OCI-LY3 (cell line): ENCODE results near the gene MYOF.

Experiments used
- H2AFZ ChIP-seq: fragments of 200-600, 300-600 bp; shearing (Covaris generic); 2 replicates; pipeline ENCODE4 v1.6.0; 2014; ENCODE audit warnings: antibody characterized with exemption, low read depth, low read length
- H3K27ac ChIP-seq: fragments of 200-600, 300-600 bp; sonication (generic); 2 replicates; pipeline ENCODE4 v1.5.1; 2014; ENCODE audit warnings: mild to moderate bottlenecking, low read length, moderate library complexity, mixed read lengths
- H3K27me3 ChIP-seq: fragments of 200-600, 300-600 bp; sonication (generic); 2 replicates; pipeline ENCODE4 v1.6.1; 2014; ENCODE audit warnings: low read depth, low read length, mixed read lengths
- H3K36me3 ChIP-seq: fragments of 200-600, 300-600 bp; sonication (generic); replicated peaks from 2 replicates; pipeline ENCODE3; 2014; ENCODE audit warnings: low read depth, low read length, mixed read lengths
- H3K4me1 ChIP-seq: fragments of 300-600, 200-600 bp; sonication (generic); 2 replicates; pipeline ENCODE4 v1.6.1; 2014; ENCODE audit warnings: low read length, mixed read lengths
- H3K4me2 ChIP-seq: fragments of 200-600, 300-600 bp; sonication (generic); 2 replicates; pipeline ENCODE4 v1.6.1; 2014; ENCODE audit warnings: low read length, mixed read lengths
- H3K4me3 ChIP-seq: fragments of 300-600, 200-600 bp; sonication (generic); 2 replicates; pipeline ENCODE4 v1.5.1; 2014; ENCODE audit warnings: antibody characterized with exemption, mild to moderate bottlenecking, low read length, moderate library complexity
- H3K79me2 ChIP-seq: fragments of 300-600, 200-600 bp; shearing (Covaris generic); 2 replicates; pipeline ENCODE4 v1.6.1; 2014; ENCODE audit warnings: mild to moderate bottlenecking, low read length, mixed read lengths
- H3K9ac ChIP-seq: fragments of 300-600, 200-600 bp; shearing (Covaris generic); 2 replicates; pipeline ENCODE4 v1.6.0; 2014; ENCODE audit warnings: mild to moderate bottlenecking, low read length, moderate library complexity
- H3K9me3 ChIP-seq: fragments of 200-600, 300-600 bp; shearing (Covaris generic); 2 replicates; pipeline ENCODE4 v1.6.1; 2014; ENCODE audit warnings: low read length, mixed read lengths; ENCODE audit not compliant: insufficient read depth
- H4K20me1 ChIP-seq: fragments of 200-600, 300-600 bp; sonication (generic); 2 replicates; pipeline ENCODE4 v1.6.1; 2016; ENCODE audit warnings: low read length, mixed read lengths; ENCODE audit not compliant: insufficient read depth
- EZH2phosphoT487 ChIP-seq: fragments of 200-600 bp; shearing (Covaris generic); IDR thresholded peaks from 2 replicates; pipeline ENCODE4 v1.6.1; 2018; ENCODE audit warnings: antibody characterized with exemption, mixed run types, low read depth
- TF ChIP-seq, protein P1 (sequence below): fragments of 200-600, 300-600 bp; sonication (generic); IDR thresholded peaks from 2 replicates; pipeline ENCODE4 v1.5.1; 2014; ENCODE audit warnings: antibody characterized with exemption, low read length, low read depth

Gene MYOF

DNA sequence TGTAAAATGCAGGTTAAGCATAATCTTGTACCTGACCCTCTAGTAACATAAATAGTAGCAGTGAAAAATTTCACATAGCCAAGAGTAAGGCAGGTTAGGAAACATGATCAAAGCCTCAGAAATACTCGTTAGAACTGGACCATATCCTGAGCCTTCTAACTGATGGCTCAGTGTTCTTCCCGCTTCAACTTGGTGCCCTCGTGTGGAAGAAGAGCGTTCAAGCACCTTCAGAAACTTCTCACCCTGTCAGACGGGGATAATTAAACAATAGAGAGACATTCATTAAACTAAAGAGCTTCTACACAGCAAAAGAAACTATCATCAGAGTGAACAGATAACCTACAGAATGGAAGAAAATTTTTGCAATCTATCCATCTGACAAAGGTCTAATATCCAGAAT is 124.5 kb downstream of the MYOF start:
- no peak overlapping the region for H3K9ac ChIP-seq
- no peaks in the 10 kb centered on the region for H3K9me3 ChIP-seq
- H4K20me1 ChIP-seq, result no peaks in the 10 kb centered on the region
- no peak overlapping the region for H3K27ac ChIP-seq
- TF ChIP-seq EZH2phosphoT487, result no peak
- TF ChIP-seq, protein P1, sequence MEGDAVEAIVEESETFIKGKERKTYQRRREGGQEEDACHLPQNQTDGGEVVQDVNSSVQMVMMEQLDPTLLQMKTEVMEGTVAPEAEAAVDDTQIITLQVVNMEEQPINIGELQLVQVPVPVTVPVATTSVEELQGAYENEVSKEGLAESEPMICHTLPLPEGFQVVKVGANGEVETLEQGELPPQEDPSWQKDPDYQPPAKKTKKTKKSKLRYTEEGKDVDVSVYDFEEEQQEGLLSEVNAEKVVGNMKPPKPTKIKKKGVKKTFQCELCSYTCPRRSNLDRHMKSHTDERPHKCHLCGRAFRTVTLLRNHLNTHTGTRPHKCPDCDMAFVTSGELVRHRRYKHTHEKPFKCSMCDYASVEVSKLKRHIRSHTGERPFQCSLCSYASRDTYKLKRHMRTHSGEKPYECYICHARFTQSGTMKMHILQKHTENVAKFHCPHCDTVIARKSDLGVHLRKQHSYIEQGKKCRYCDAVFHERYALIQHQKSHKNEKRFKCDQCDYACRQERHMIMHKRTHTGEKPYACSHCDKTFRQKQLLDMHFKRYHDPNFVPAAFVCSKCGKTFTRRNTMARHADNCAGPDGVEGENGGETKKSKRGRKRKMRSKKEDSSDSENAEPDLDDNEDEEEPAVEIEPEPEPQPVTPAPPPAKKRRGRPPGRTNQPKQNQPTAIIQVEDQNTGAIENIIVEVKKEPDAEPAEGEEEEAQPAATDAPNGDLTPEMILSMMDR, result peak; percentile 54
- no peak overlapping the region for H2AFZ ChIP-seq
- no peak overlapping the region for H3K4me2 ChIP-seq
- H3K36me3 ChIP-seq, result no peaks in the 10 kb centered on the region
- H3K4me1 ChIP-seq, result no peaks in the 10 kb centered on the region
- no peak overlapping the region for H3K4me3 ChIP-seq
- H3K79me2 ChIP-seq, result no peaks in the 10 kb centered on the region
- peaks cover 15% of the 10 kb centered on the region; the same call in 1 of the 2 replicates for H3K27me3 ChIP-seq

DNA sequence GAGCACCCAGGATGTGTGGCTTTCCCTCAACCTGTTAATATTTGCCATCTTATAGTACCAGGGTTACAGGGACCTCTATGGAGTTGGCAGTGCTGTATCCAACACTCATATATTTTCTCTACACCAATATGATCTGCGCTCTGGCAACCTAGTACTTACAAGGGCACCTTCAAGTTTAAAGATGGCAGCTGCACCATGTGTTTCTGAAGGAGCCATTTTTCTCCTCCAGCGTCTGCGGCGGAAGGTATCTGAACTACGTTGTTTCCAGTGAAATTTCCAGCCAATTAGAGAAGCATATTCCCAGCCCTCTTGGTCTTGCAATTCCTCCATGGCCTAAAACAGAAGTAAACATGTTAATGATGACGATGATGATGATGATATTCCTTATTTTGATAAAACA is 125.6 kb downstream of the MYOF start:
- Histone ChIP-seq H3K27ac (no peak overlapping the region), H3K9me3 (no peaks in the 10 kb centered on the region), H3K27me3 (peaks cover 16% of the 10 kb centered on the region; the same call in 1 of the 2 replicates), H4K20me1 (no peaks in the 10 kb centered on the region), H2AFZ (no peak overlapping the region), H3K4me1 (no peaks in the 10 kb centered on the region), H3K4me3 (no peak overlapping the region), H3K79me2 (no peaks in the 10 kb centered on the region), H3K36me3 (no peaks in the 10 kb centered on the region), H3K4me2 (no peak overlapping the region), H3K9ac (no peak overlapping the region)
- TF ChIP-seq, protein P1, result no peak
- TF ChIP-seq EZH2phosphoT487, result no peak

DNA sequence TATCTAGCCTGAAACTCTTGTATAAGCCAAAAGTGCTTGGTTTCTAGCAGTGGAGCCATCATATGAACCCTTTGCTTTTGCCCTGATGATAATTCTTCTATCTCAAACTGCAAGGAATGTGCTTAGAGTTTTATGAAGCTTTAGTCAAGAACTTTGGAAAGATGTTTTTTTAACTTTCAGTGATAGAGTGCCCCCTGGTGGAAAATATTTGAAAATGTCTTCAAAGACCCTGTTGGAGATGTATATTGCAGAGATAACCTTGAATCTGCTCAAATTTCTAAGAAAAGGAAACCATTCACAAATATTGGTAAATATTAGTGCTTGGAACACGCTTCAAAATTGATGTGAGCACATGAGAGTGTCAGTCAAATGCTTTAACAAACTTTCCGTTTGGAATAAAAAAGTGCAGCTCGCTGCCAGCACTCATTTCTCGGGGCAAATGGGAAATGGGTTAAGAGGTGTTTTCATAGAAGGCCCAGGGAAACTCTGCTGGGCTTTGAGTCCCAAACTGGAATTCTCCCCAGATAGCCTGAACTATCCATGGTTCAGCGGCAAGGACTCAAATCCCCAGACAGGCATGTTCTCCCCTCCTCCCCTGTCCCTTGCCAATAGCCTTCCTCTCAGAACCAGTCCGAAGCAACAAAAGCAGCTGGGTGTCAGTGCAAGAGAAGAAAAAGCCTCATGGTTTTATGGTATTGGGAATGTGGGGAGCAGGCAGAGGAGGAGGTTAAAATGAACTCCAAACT is 129.3 kb downstream of the MYOF start:
- TF ChIP-seq, protein P1, result peak; percentile 60
- no peak for TF ChIP-seq EZH2phosphoT487
- Histone ChIP-seq H3K4me2 (no peak overlapping the region), H4K20me1 (no peaks in the 10 kb centered on the region), H3K79me2 (no peaks in the 10 kb centered on the region), H3K27me3 (peaks cover 24% of the 10 kb centered on the region; the same call in 1 of the 2 replicates), H3K4me3 (no peak overlapping the region), H3K27ac (no peak overlapping the region), H2AFZ (no peak overlapping the region), H3K9ac (no peak overlapping the region), H3K9me3 (no peaks in the 10 kb centered on the region), H3K4me1 (no peaks in the 10 kb centered on the region), H3K36me3 (no peaks in the 10 kb centered on the region)

DNA sequence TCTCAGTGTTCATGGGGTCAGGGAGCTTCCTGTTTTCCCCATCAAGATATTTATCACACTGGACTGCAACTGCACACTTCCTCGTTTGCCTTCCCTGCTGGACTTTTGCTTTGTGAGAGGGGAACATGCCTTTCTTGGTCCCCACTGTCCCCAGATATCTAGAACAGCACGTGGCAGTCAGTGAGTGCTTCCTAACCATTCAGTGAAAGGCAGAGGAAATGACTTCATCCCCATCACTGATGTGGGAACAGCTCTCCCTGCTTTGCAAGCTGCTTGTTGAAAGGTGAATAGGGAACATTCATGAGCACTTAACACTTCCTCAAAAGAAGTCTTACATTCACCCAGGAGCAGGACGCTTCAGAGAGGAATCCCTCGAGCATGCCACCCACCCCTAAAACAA is 135.4 kb downstream of the MYOF start:
- Histone ChIP-seq H3K36me3 (no peaks in the 10 kb centered on the region), H3K4me1 (peaks cover 6% of the 10 kb centered on the region; the same call in 1 of the 2 replicates), H3K79me2 (no peaks in the 10 kb centered on the region), H2AFZ (no peak overlapping the region), H3K9ac (no peak overlapping the region), H3K4me2 (no peak overlapping the region), H3K4me3 (no peak overlapping the region), H3K27ac (no peak overlapping the region), H3K27me3 (peaks cover 8% of the 10 kb centered on the region; the same call in 1 of the 2 replicates), H3K9me3 (no peaks in the 10 kb centered on the region), H4K20me1 (no peaks in the 10 kb centered on the region)
- TF ChIP-seq, protein P1, result no peak
- TF ChIP-seq EZH2phosphoT487, result no peak
